ENCODE results near the gene NUP210.

NUP210 gene

GRCh38 chr3:13417166-13417947 lies 2.8 kb downstream of the NUP210 start:
- DNase-seq (ENCODE audit: extremely low spot score), result no peak
- ChIA-PET POLR2A (interaction anchor here (0.9 kb wide), 1 partner anchor 8 kb away, joined by 3 read pairs; no protein-coding TSS in a partner anchor), CTCF (interaction anchor here (0.7 to 1.6 kb wide), 3 partner anchors 14 to 188 kb away, joined by 3 to 8 read pairs (median 3); no protein-coding TSS in a partner anchor)
- TF ChIP-seq FOXK2 (IDR thresholded peaks at IDR 0.05), result no peak
- no peak for TF ChIP-seq FOXA1 (IDR thresholded peaks at IDR 0.05)
- no peak for TF ChIP-seq SP1 (IDR thresholded peaks at IDR 0.05)
- TF ChIP-seq TARDBP (IDR thresholded peaks at IDR 0.05), result no peak
- no peak for TF ChIP-seq CTBP1 (IDR thresholded peaks at IDR 0.05; ENCODE audit: borderline replicate concordance)
- no peak for TF ChIP-seq BHLHE40 (IDR thresholded peaks at IDR 0.05; ENCODE audit: borderline replicate concordance)

- POLR2A ChIA-PET, result interaction anchor here (0.7 kb wide), 1 partner anchor 36 kb away, joined by 4 read pairs; no protein-coding TSS in a partner anchor
- CTCF ChIA-PET, result interaction anchor here (0.5 to 1.6 kb wide), 4 partner anchors 13 to 187 kb away, joined by 3 to 8 read pairs (median 3); no protein-coding TSS in a partner anchor
- TF ChIP-seq FOXM1 (IDR thresholded peaks at IDR 0.05; ENCODE audit: borderline replicate concordance) (no peak), LEF1 (IDR thresholded peaks at IDR 0.05; ENCODE audit: borderline replicate concordance) (no peak), FOXA1 (IDR thresholded peaks at IDR 0.05) (no peak), SP1 (IDR thresholded peaks at IDR 0.05) (no peak), TARDBP (IDR thresholded peaks at IDR 0.05) (no peak), BHLHE40 (IDR thresholded peaks at IDR 0.05; ENCODE audit: borderline replicate concordance) (no peak), FOXK2 (IDR thresholded peaks at IDR 0.05) (no peak), SUZ12 (IDR thresholded peaks at IDR 0.05) (no peak), ELF4 (IDR thresholded peaks at IDR 0.05) (no peak), L3MBTL2 (conservative IDR thresholded peaks at IDR 0.05) (no peak)
- DNase-seq (ENCODE audit: extremely low spot score), result no peak
Measured at GRCh38 chr3:13415997-13416793, 3.9 kb downstream of the NUP210 start.

GRCh38 chr3:13415236-13415986 lies 4.7 kb downstream of the NUP210 start:
- CTCF ChIA-PET, result interaction anchor here (0.5 to 1.6 kb wide), 2 partner anchors 12 to 37 kb away, joined by 3 to 8 read pairs; no protein-coding TSS in a partner anchor
- TF ChIP-seq FOXK2 (IDR thresholded peaks at IDR 0.05) (no peak), LEF1 (IDR thresholded peaks at IDR 0.05; ENCODE audit: borderline replicate concordance) (no peak), SUZ12 (IDR thresholded peaks at IDR 0.05) (no peak), BHLHE40 (IDR thresholded peaks at IDR 0.05; ENCODE audit: borderline replicate concordance) (no peak), TARDBP (IDR thresholded peaks at IDR 0.05) (no peak), FOXA1 (IDR thresholded peaks at IDR 0.05) (no peak), NFRKB (IDR thresholded peaks at IDR 0.05) (no peak), HDGF (IDR thresholded peaks at IDR 0.05; ENCODE audit: borderline replicate concordance) (no peak), L3MBTL2 (conservative IDR thresholded peaks at IDR 0.05) (no peak), CTBP1 (IDR thresholded peaks at IDR 0.05; ENCODE audit: borderline replicate concordance) (no peak), FOXM1 (IDR thresholded peaks at IDR 0.05; ENCODE audit: borderline replicate concordance) (no peak), SP1 (IDR thresholded peaks at IDR 0.05) (no peak), ZNF384 (IDR thresholded peaks at IDR 0.05) (no peak)
- no peak for DNase-seq (ENCODE audit: extremely low spot score)
- POLR2A ChIA-PET, result no interaction called here

- DNase-seq (ENCODE audit: extremely low spot score), result no peak
- TF ChIP-seq CTBP1 (IDR thresholded peaks at IDR 0.05; ENCODE audit: borderline replicate concordance) (no peak), FOXM1 (IDR thresholded peaks at IDR 0.05; ENCODE audit: borderline replicate concordance) (no peak), FOXA1 (IDR thresholded peaks at IDR 0.05) (no peak), SUZ12 (IDR thresholded peaks at IDR 0.05) (no peak)
- CTCF ChIA-PET, result interaction anchor here (0.6 kb wide), 1 partner anchor 248 kb away, joined by 3 read pairs; no protein-coding TSS in a partner anchor
- POLR2A ChIA-PET, result no interaction called here
Measured at GRCh38 chr3:13414040-13414729, 5.9 kb downstream of the NUP210 start.

- DNase-seq (ENCODE audit: extremely low spot score), result no peak
- TF ChIP-seq FOXM1 (IDR thresholded peaks at IDR 0.05; ENCODE audit: borderline replicate concordance) (no peak), NFRKB (IDR thresholded peaks at IDR 0.05) (no peak), ZNF384 (IDR thresholded peaks at IDR 0.05) (no peak)
- POLR2A ChIA-PET, result interaction anchor here (0.7 to 1.2 kb wide), 2 partner anchors 9 to 1019 kb away, joined by 3 to 4 read pairs; partner anchors contain the start of gene NUP210
- CTCF ChIA-PET, result no interaction called here
Measured at GRCh38 chr3:13411186-13411860, 8.8 kb downstream of the NUP210 start.

- TF ChIP-seq LEF1 (IDR thresholded peaks at IDR 0.05; ENCODE audit: borderline replicate concordance) (no peak), ZNF384 (IDR thresholded peaks at IDR 0.05) (no peak), PKNOX1 (IDR thresholded peaks at IDR 0.05) (no peak), ARNT (IDR thresholded peaks at IDR 0.05) (no peak), SUZ12 (IDR thresholded peaks at IDR 0.05) (no peak), FOXK2 (IDR thresholded peaks at IDR 0.05) (no peak), ELF4 (IDR thresholded peaks at IDR 0.05) (no peak), FOXA1 (IDR thresholded peaks at IDR 0.05) (no peak), SP1 (IDR thresholded peaks at IDR 0.05) (no peak)
- ChIA-PET POLR2A (interaction anchor here (0.7 kb wide), 1 partner anchor 8 kb away, joined by 3 read pairs; no protein-coding TSS in a partner anchor), CTCF (interaction anchor here (0.6 kb wide), 1 partner anchor 1639 kb away, joined by 3 read pairs; no protein-coding TSS in a partner anchor)
- DNase-seq (ENCODE audit: extremely low spot score), result no peak
Measured at GRCh38 chr3:13408890-13409289, 11.2 kb downstream of the NUP210 start.

Measured in HEK293T (cell line).